Cortex of kidney (tissue), 1 donor: Measurements from ENCODE around the gene GPR137B.
A peak's percentile ranks its signal among the peaks of the same experiment; 100 is the strongest.

Experiments
- DNase-seq: peaks from one replicate; lab custom pipeline; 2025; lab: John Stamatoyannopoulos, UW

The GPR137B gene

DNA sequence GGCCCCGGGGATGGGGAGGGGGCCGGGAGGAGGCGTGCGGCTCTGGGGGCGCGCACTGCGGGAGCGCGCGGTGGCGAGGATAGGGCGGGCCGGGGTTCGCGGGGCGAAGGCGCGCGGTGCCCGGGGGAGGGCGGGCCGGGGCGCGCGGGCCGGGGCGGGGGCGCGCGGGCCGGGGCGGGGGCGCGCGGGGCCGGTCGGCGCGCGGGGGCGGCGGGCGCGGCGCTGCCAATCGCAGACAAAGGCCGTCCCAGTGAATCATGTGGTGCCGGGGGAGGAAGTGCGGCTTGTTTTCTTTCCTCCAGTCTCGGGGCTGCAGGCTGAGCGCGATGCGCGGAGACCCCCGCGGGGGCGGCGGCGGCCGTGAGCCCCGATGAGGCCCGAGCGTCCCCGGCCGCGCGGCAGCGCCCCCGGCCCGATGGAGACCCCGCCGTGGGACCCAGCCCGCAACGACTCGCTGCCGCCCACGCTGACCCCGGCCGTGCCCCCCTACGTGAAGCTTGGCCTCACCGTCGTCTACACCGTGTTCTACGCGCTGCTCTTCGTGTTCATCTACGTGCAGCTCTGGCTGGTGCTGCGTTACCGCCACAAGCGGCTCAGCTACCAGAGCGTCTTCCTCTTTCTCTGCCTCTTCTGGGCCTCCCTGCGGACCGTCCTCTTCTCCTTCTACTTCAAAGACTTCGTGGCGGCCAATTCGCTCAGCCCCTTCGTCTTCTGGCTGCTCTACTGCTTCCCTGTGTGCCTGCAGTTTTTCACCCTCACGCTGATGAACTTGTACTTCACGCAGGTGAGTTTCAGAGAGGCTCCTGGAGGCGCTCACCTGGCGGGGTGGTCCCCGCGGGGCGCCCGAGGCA, at the start of gene GPR137B:
Gene GPR137B, plus strand, starts transcription at position 287 of the 851 bp plus-strand sequence. Its CDS starts 84 bp downstream, at position 371.
- DNase-seq: no peak

GRCh38 chr1:236092899-236093298, 49.4 kb upstream of the GPR137B start:
- no peak for DNase-seq

- no peak for DNase-seq
These were observed 46.4 kb upstream of the GPR137B start for GRCh38 chr1:236095705-236096520.

DNA sequence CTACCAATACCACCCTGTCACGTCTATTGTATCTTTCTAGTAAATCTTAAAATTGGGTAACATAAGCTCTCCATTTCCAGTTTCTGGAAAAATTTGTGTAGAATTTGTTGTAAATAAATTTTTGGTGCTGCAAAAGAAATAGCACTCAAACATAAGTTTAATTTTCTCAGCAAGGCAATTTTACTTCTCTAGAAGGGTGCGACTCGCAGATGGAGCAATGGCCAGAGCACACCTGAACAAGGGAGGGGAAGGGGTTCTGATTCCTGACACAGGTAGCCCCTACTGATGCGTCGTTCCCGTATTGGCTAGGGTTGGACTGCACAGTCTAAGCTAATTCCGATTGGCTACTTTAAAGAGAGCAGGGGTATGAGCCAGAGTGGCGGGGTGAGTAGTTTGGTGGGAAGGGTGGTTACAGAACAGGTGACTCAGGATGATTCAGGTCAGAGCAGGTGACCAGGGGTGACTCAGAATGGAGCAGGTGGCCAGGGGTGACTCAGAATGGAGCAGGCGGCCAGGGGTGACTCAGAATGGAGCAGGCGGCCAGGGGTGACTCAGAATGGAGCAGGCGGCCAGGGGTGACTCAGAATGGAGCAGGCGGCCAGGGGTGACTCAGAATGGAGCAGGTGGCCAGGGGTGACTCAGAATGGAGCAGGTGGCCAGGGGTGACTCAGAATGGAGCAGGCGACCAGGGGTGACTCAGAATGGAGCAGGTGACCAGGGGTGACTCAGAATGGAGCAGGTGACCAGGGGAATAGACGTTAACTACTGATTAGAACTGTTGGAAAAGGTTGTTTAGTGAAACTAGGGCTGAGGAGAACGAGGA, 45.5 kb upstream of the GPR137B start:
- DNase-seq: peak; percentile 26

- DNase-seq: no peak
These were observed 44.1 kb upstream of the GPR137B start for GRCh38 chr1:236098267-236098666.

DNA sequence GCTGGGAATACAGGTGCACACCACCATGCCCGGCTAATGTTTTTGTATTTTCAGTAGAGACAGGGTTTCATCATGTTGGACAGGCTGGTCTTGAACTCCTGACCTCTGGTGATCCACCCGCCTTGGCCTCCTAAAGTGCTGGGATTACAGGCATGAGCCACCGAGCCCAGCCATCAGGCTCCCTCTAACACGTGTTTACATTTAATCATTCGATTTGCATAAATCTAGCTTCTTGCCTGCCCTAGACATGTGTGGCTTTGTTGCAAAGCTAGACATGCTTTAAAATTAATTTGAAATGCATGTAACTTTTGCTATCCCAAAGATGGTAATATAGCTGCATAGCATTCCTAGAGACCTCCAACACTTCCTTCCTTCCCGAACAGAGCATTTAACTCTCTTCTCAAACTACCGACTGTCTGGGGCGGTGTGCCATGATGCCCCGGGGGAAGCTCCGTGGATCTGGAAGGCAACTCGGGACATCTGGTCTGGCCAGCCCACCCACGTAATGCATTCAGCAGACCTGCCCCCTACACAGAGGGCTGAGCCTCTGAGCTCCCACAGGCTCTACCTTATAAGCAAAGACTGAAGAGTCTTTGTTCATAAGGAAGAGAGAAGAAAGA, 42.9 kb upstream of the GPR137B start:
- no peak for DNase-seq

DNA sequence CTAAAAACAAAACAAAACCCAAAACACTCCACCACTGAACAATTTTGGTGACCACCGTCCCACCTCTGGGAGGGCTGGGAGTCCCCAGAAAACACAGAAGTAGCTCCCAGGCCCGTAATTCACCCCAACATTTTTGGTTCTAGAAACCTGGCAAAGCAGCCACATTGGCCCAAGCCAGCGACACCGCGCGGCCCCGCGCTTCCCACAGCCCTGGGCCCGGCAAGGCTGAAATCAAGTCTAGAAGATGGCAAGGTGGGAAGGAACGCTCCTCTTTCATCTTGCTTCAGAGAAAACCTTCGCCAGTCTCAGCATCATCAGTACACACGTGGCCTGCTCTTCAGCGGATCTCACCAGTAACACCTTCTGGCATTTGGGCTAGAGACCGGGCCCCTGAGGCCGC, 41.5 kb upstream of the GPR137B start:
- no peak for DNase-seq

- no peak for DNase-seq
These were observed 40.8 kb upstream of the GPR137B start for GRCh38 chr1:236101233-236102200.

DNA sequence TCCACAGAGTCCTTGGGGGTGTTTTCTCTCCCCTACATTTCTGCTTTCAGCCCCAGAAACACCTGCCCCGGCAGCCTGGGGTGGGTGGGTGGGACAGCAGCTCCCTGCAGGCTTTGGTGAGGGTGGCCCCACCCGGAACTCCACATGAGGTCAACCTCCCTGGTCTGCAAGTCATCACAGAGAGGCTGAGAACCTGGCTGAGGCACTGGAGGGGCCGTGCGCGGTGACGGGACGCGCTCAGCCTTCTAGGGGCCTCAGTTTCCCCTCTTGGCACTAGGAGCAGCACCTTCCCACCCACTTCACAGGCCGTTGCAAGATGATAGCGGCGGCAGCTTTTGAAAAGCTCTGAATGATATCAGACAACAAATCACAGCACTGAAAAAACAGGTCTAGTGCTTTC, 39.7 kb upstream of the GPR137B start:
- DNase-seq: no peak

DNA sequence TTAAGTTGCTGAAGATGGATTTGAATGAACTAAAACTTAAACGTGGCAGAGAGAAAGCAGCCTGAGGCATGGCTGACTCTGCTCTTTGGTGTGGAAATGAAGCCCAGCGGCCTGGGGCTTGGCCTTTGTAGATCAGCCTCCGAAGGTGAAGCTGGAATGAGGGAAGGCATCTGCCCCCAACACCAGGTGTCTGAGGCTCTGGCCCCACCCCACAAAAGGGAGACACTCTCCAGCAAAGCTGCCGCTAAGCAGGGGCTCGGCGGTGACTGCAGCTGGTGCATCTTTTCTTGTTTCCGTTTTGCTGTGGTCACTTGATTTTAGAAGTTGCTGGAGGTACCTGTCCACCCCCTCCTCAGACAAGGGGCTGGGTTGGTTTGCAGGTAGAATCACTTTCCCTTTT, 39.3 kb upstream of the GPR137B start:
- no peak for DNase-seq

GRCh38 chr1:236103646-236104218, 38.6 kb upstream of the GPR137B start:
- DNase-seq: no peak

GRCh38 chr1:236107121-236107907, 35.0 kb upstream of the GPR137B start:
- no peak for DNase-seq

GRCh38 chr1:236108027-236108648, 34.2 kb upstream of the GPR137B start:
- no peak for DNase-seq

- DNase-seq: no peak
These were observed 32.2 kb upstream of the GPR137B start for GRCh38 chr1:236110137-236110536.

DNA sequence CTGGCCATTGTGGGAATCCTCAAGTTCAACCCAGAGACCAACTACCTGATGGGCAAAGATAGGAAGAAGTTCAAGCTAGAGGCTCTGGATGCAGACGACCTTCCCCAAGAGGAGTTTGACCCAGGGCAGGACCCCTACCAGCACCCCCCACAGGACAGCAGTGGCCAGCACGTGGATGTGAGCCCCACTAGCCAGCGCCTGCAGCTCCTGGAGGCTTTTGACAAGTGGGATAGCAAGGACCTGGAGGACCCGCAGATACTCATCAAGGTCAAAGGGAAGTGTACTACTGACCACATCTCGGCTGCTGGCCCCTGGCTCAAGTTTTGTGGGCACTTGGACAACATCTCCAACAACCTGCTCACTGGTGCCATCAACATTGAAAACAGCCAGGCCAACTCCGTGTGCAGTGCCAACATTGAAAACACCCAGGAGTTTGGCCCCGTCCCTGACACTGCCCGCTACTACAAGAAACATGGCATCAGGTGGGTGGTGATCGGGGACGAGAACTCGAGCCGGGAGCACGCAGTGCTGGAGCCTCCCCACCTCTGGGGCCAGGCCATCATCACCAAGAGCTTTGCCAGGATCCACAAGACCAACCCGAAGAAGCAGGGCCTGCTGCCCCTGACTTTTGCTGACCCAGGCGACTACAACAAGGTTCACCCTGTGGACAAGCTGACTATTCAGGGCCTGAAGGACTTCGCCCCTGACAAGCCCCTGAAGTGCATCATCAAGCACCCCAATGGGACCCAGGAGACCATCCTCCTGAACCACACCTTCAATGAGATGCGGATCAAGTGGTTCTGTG, 30.6 kb upstream of the GPR137B start:
- no peak for DNase-seq

- DNase-seq: no peak
These were observed 30.1 kb upstream of the GPR137B start for GRCh38 chr1:236112332-236112627.

DNA sequence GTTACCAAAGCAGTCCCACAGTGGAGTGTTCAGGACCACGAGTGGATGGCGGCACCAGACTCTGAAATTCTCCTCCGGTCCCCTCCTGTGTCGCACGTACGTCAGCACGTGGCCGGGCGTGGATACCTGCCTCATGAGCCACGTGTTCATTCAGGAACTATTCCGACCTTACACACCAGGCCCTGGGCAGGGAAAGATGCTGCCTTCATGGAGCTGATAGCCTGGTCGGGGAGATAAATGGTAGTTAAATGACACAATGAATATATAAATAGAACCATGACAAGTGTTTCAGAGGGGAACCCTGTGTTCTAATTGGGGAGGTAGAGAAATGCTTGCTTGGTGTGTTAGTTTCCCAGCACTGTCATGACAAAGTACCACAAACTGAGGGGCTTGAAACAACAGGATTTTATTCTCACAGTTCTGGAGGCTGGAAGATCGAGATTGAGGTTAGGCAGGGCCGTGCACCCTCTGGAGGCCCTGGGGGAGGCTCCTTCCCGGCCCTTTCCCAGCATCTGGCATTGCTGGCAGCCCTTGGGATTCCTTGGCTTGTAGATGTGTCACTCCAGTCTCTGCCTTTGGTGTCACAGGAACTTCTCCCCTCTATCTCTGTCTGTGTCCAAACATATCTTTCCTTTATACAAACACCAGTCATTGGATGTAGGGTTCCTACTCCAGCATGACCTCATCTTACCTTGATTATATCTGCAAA, 28.9 kb upstream of the GPR137B start:
- no peak for DNase-seq
